ENCODE measurements around the gene UQCR10. TPM values are rescaled to one million over a fixed set of nuclear protein-coding genes. Genes with fewer than 3 reads are reported as not detected.

UQCR10 gene
- total and polyA plus RNA-seq, 2 donors from 2014 or later, result 78.7 to 479 TPM

- Histone ChIP-seq H3K4me3 (ENCODE audit: low read length in 3 of 3) (peak within 1 kb of the TSS; percentile 98 to 100 (median 99)), H3K27me3 (ENCODE audit: control insufficient read depth, insufficient read depth, low read length) (no peaks in the 10 kb centered on the region), H3K9me3 (ENCODE audit: control insufficient read depth in 2 of 3, insufficient read depth in 1 of 3, low read length in 3 of 3) (no peaks in the 10 kb centered on the region), H3K9ac (ENCODE audit: low read length in 3 of 3) (peak within 1 kb of the TSS; percentile 96 to 99 (median 97)), H3K36me3 (ENCODE audit: control insufficient read depth in 2 of 3, insufficient read depth in 3 of 3, low read length in 3 of 3) (peaks cover 0 to 12% (median 5%) of the 10 kb centered on the region in 3 donors), H3K4me1 (ENCODE audit: control insufficient read depth in 2 of 3, insufficient read depth in 2 of 3, low read depth in 1 of 3, low read length in 3 of 3) (peaks cover 0 to 20% (median 12%) of the 10 kb centered on the region in 3 donors), H3K27ac (ENCODE audit: low read depth in 2 of 2, low read length in 2 of 2) (peak within 1 kb of the TSS; percentile 91 to 94)
- peak; percentile 97 to 99 (median 97) for DNase-seq
- peak; percentile 66 for FAIRE-seq
- intact Hi-C loops (cut with DNase I), result no loop called here
- TF ChIP-seq CTCF (IDR thresholded peaks at IDR 0.05; ENCODE audit: borderline replicate concordance, extremely low read depth, insufficient read depth), result no peak
Observed at GRCh38 chr22:29766632-29767170, 468 bp upstream of the UQCR10 start, which contains the start of gene ZMAT5. ZMAT5 (minus strand) TSS chr22:29767007; CDS start chr22:29748544, 18,463 bp downstream.

GRCh38 chr22:29768052-29768693 is 1.0 kb downstream of the UQCR10 start:
- FAIRE-seq (no peak), DNase-seq (no peak)
- H3K27me3 ChIP-seq (ENCODE audit: control insufficient read depth, insufficient read depth, low read length), result no peaks in the 10 kb centered on the region
- peaks cover 0 to 12% (median 5%) of the 10 kb centered on the region in 3 donors for H3K36me3 ChIP-seq (ENCODE audit: control insufficient read depth in 2 of 3, insufficient read depth in 3 of 3, low read length in 3 of 3)
- no peak for TF ChIP-seq CTCF (IDR thresholded peaks at IDR 0.05; ENCODE audit: borderline replicate concordance, extremely low read depth, insufficient read depth)
- intact Hi-C loops (cut with DNase I), result no loop called here
- H3K27ac ChIP-seq (ENCODE audit: low read depth in 2 of 2, low read length in 2 of 2), result peak overlapping the region in 1 of 2 donors; percentile 94
- H3K9ac ChIP-seq (ENCODE audit: low read length in 3 of 3), result peak overlapping the region; percentile 96 to 99 (median 97)
- H3K9me3 ChIP-seq (ENCODE audit: control insufficient read depth in 2 of 3, insufficient read depth in 1 of 3, low read length in 3 of 3), result no peaks in the 10 kb centered on the region
- H3K4me3 ChIP-seq (ENCODE audit: low read length in 3 of 3), result peak overlapping the region; percentile 98 to 100 (median 99)
- H3K4me1 ChIP-seq (ENCODE audit: control insufficient read depth in 2 of 3, insufficient read depth in 2 of 3, low read depth in 1 of 3, low read length in 3 of 3), result peaks cover 0 to 20% (median 12%) of the 10 kb centered on the region in 3 donors

GRCh38 chr22:29769723-29770321 is 2.7 kb downstream of the UQCR10 start:
- H3K9me3 ChIP-seq (ENCODE audit: control insufficient read depth in 2 of 3, insufficient read depth in 1 of 3, low read length in 3 of 3), result no peaks in the 10 kb centered on the region
- H3K4me1 ChIP-seq (ENCODE audit: control insufficient read depth in 2 of 3, insufficient read depth in 2 of 3, low read depth in 1 of 3, low read length in 3 of 3), result peaks cover 0 to 20% (median 12%) of the 10 kb centered on the region in 3 donors
- no peak for TF ChIP-seq CTCF (IDR thresholded peaks at IDR 0.05; ENCODE audit: borderline replicate concordance, extremely low read depth, insufficient read depth)
- peaks cover 0 to 12% (median 5%) of the 10 kb centered on the region in 3 donors for H3K36me3 ChIP-seq (ENCODE audit: control insufficient read depth in 2 of 3, insufficient read depth in 3 of 3, low read length in 3 of 3)
- intact Hi-C loops (cut with DNase I), result no loop called here
- DNase-seq (no peak), FAIRE-seq (no peak)
- no peak overlapping the region for H3K9ac ChIP-seq (ENCODE audit: low read length in 3 of 3)
- no peaks in the 10 kb centered on the region for H3K27me3 ChIP-seq (ENCODE audit: control insufficient read depth, insufficient read depth, low read length)
- no peak overlapping the region for H3K4me3 ChIP-seq (ENCODE audit: low read length in 3 of 3)
- no peak overlapping the region for H3K27ac ChIP-seq (ENCODE audit: low read depth in 2 of 2, low read length in 2 of 2)
